Motor neuron (in vitro differentiated cells): ENCODE results near the gene TOMM7. TPM values are rescaled to one million over a fixed set of nuclear protein-coding genes. Genes with fewer than 3 reads are reported as not detected.
"Not testable (repeated sequence)": the region's sequence is repeated elsewhere in the genome, so short reads cannot be mapped to it uniquely, and the experiment has no call there.

ENCODE experiments used
- ATAC-seq, 8 experiments: fragments of 200-7000 bp; cut with Tn5 transposase; replicated peaks in 6 of 8; 2 replicates each; pipeline ENCODE4 v1.8.0; 2021; ENCODE audit warnings: mild to moderate bottlenecking in 8 of 8, moderate library complexity in 8 of 8
- H3K27ac ChIP-seq, 2 donors: fragments of 250-450 bp; sonication (Bioruptor Pico); 2 replicates each; pipeline ENCODE4 v1.9.0; 2021; ENCODE audit warnings: antibody characterized with exemption in 2 of 2, mild to moderate bottlenecking in 2 of 2, moderate library complexity in 1 of 2
- H3K4me1 ChIP-seq, 2 donors: fragments of 250-450 bp; sonication (Bioruptor Pico); replicated peaks in 1 of 2; 2 replicates each; pipeline ENCODE4 v1.6.1; 2021; ENCODE audit warnings: antibody characterized with exemption in 2 of 2, mild to moderate bottlenecking in 2 of 2, moderate library complexity in 1 of 2
- H3K4me3 ChIP-seq, 5 donors: fragments of 250-450 bp; sonication (Bioruptor Pico); 2 replicates each; pipeline ENCODE4 v1.9.0; 2021; ENCODE audit warnings: antibody characterized with exemption in 5 of 5, mild to moderate bottlenecking in 5 of 5, moderate library complexity in 4 of 5
- WGBS, 10 experiments: fragments of 450-650 bp; shearing (Covaris generic); methylation state at CpG; one replicate each; pipeline ENCODE4 v1.0.0; 2022; 5-methylcytosine and 5-hydroxymethylcytosine counted together
- in situ Hi-C, 9 experiments: fragments of 400-800 bp; cut with MboI; loops; one replicate each; pipeline ENCODE4 v1.15.0; 2021; ENCODE audit warnings: low sequenced_read_pairs in 9 of 9, low pct_unique_long_range_greater_than_20kb in 2 of 9; ENCODE audit not compliant: unreplicated experiment in 9 of 9
- total RNA-seq, 8 experiments: library from RNA; unstranded; fragments of 300-600 nt; gene quantifications; 2 replicates each; pipeline versions ENCODE4 v1.2.3 to v1.2.4, GENCODE V29; 2022

Gene TOMM7
- total RNA-seq, 8 experiments from 2014 or later: 153 to 386 (median 246) TPM

DNA sequence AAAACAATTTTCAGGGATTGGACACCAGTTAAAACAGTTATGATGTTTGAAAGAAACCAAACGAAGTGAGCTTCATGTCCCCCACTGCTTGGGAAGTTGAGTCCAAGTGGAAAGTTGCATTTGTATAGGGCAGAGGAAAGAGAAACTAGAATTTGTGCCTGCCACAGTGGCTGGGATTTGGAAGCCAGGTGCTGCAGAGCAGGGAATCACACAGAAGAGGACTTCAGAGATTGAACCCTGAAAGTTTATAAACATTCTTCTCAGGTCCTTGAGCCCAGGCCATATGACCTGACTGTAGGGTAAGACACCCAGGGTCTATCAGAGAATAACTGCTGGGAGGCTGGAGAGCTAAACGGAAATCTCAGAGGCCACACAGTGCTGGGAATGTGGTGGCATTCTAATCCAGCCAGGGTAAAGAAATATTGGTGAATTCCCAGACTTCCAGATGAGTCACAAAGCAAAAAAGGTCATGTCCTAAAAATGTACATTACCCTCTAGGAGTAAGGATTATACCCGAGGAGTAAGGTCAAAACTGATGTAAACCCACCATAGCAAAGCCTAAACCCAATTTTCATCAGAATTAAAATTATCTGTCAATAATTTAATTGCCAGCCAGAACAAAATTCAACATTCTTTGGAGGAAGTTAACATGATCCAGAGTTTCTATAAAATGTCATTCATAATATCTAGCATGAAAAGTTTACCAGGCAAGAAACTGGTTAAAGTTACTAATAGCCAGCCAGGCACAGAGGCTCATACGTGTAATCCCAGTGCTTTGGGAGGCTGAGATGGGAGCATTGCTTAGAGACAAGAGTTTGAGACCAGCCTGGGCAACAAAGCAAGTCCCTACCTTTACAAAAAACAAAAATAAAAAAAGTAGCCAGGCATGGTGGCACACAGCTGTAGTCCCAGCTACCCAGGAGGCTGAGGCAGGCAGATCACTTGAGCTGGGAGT is 31.2 kb downstream of the TOMM7 start:
- ATAC-seq: peak in 2 of 8 experiments; percentile 41 to 47
- in situ Hi-C loops: no loop called here
- WGBS, 10 experiments: 39 to 86% (median 69%) methylated on average over 1 to 4 of the region's 4 CpGs; no CpG with 5 or more reads in 1 of the 10 experiments
- no peak overlapping the region for H3K27ac ChIP-seq
- no peak overlapping the region for H3K4me3 ChIP-seq
- no peaks in the 10 kb centered on the region for H3K4me1 ChIP-seq

DNA sequence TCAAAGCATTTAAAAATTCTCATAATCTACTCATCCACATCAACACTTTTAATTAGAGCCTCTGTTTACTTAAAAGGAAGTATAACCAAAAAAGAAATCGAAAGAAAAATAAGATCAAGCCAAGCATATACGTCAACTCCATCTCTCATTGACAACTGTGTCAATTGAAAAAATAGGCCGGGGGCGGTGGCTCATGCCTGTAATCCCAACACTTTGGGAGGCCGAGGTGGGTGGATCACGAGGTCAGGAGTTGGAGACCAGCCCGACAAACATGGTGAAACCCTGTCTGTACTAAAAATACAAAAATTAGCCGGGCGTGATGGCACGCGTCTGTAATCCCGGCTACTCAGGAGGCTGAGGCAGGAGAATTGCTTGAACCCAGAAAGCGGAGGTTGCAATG is 32.0 kb downstream of the TOMM7 start:
- ATAC-seq, in situ Hi-C loops, H3K4me3 ChIP-seq, H3K27ac ChIP-seq, H3K4me1 ChIP-seq: not testable (repeated sequence)
- 53 to 100% (median 89%) methylated on average over 2 to 10 of the region's 13 CpGs; no CpG with 5 or more reads in 1 of the 10 experiments for WGBS, 10 experiments

DNA sequence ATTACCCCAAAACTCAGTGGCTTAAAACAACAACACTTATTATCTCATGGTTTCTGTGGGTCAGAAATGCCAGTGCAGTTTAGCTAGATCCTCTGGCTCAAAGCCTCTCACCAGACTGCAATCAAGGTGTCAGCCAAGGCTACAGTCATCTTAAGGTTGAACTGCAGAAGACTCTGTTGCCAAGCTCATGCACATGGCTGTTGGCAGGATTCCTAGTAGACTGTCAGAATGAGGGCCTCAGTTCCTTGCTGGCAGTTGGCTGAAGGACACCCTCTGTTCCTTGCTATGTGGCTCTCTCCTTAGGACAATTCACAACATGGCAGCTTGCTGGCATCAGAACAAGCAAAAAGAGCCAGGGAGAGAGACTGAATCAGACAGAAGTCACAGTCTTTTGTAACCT is 34.7 kb downstream of the TOMM7 start:
- no peak for ATAC-seq
- no peak overlapping the region for H3K27ac ChIP-seq
- in situ Hi-C loops: no loop called here
- H3K4me1 ChIP-seq: no peaks in the 10 kb centered on the region
- no peak overlapping the region for H3K4me3 ChIP-seq

DNA sequence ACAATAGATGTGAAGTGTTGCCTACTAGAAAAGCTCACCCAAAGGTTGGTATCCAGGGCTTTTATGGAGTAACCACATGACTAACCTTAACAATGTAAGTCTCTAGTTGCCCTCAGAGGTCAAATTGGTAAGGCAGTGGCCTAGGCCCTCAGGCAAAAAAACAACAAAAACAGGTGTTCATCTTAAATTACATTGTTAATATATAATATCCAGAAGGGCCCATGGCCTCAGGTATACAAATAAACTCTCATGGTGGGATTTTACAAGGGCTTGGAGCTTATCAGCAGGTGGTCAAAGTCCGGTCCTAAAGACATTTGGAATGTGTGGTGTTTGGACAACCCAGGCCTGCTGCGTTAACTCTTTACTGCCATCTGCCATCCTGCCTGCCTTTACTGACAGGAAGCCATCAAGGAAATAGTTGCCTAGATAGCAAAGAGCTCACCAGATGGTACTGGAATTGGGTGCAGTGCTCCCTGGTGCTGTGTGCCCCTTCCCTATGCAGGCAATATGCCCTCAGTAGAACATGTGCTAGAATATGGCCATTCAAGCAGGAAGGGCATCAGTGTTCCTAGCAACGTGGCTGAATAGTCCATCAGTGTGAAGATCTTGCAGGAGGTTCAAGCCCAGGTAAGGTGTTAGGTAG is 36.2 kb downstream of the TOMM7 start:
- H3K4me3 ChIP-seq: no peak overlapping the region
- H3K27ac ChIP-seq: no peak overlapping the region
- H3K4me1 ChIP-seq: no peaks in the 10 kb centered on the region
- 33 to 100% (median 73%) methylated on average over 1 to 3 of the region's 3 CpGs; no CpG with 5 or more reads in 2 of the 10 experiments for WGBS, 10 experiments
- in situ Hi-C loops: no loop called here
- ATAC-seq: no peak

DNA sequence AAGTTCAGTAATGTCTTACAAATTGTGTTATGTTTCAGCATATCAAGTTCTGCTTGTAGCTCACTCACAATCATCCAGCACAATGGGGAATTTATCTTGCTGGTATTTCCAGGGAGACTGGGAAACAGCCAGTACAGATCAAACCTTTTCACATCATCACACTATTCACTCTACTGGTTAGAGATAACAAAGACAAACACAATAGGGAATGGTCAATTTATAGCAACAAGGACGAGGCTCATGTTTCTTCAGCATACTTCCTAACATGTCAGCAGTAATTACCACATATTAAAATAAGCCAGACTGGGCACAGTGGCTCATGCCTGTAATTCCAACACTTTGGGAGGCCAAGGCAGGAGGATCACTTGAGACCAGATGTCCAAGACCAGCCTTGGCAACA is 38.3 kb downstream of the TOMM7 start:
- Histone ChIP-seq H3K4me1 (no peaks in the 10 kb centered on the region), H3K27ac (no peak overlapping the region), H3K4me3 (no peak overlapping the region)
- WGBS, 10 experiments: 30 to 70% (median 49%) methylated on average over 1 of the region's 1 CpG; no CpG with 5 or more reads in 4 of the 10 experiments
- ATAC-seq: no peak
- in situ Hi-C loops: no loop called here

DNA sequence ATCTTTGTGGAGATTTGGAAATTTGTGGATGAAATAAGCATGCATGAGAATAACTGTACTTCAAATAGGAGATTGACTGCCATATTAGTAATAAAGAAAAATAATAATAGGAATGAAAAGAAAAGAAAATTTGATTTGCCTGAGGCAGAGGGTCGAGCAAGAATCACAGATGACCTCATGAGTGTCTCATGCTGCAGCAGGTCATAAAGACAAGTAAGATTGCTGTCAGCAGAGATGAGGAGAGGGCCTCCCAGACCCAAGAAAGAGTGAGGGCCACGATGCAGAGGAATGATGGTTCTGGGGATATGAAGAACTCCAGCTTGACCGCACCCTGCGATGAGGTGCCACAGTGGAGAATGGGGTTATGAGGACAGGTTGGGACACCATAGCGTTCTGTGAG is 39.2 kb downstream of the TOMM7 start:
- WGBS, 10 experiments: 43 to 100% (median 81%) methylated on average over 1 to 4 of the region's 5 CpGs; no CpG with 5 or more reads in 1 of the 10 experiments
- Histone ChIP-seq H3K27ac (no peak overlapping the region), H3K4me1 (no peaks in the 10 kb centered on the region), H3K4me3 (no peak overlapping the region)
- ATAC-seq: peak in 1 of 8 experiments; percentile 45
- in situ Hi-C loops: no loop called here

DNA sequence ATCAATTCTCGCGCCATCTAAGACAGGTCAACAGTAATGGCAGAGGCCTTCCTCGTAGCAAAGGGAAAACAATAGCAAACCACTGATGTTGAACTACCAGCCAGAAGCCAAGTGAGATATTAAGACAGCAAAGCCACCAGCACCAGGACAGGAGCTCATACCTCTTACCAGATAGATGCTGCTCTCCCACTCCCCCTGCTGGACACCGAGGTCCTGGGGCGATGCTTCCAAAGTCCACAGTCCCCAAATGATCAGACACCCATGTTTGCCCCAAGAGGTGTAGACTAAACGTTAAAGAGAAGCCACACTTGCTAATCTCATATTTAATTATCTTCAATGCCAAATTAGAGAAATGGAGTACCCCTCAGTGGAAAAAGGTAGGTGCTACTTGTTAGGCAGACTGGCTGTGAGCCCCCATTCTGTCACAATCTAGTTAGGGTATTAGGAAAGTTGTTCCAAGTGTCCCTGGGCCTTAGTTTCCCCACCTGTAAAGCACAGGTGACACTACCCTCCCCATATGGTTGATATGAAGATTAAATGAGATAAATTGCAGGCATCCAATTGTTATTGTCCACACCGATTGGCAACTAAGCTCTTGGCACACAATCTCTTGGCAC is 39.9 kb downstream of the TOMM7 start:
- Histone ChIP-seq H3K4me3 (no peak overlapping the region), H3K4me1 (no peaks in the 10 kb centered on the region), H3K27ac (no peak overlapping the region)
- ATAC-seq: peak in 3 of 8 experiments; percentile 11 to 75 (median 18)
- WGBS, 10 experiments: 36 to 100% (median 66%) methylated on average over 1 to 7 of the region's 7 CpGs; no CpG with 5 or more reads in 1 of the 10 experiments
- in situ Hi-C loops: no loop called here

DNA sequence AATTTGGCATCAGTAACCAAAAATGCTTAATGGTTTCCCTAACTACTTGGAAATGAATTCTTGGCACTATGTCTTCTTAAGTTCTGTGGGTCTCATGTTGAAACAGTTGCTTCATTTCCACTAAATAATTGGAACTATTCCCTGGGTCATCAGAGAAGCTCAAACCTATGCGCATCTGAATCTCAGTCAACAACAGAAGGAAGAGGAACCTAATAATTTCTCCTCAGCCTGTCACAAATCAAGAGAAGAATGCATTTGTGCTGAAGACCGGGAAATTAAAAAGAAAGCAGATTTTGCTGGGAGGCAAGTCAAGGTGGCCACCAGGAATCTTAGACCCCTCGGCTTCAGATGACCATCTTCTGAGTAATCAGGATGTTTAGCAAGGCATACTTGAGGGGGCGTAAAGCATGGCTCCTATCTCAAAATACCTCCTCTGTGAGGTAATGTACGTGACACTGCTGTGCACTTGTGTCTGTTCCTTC is 41.4 kb downstream of the TOMM7 start:
- WGBS, 10 experiments: 15 to 100% (median 77%) methylated on average over 1 to 5 of the region's 5 CpGs; no CpG with 5 or more reads in 2 of the 10 experiments
- Histone ChIP-seq H3K4me1 (no peaks in the 10 kb centered on the region), H3K27ac (no peak overlapping the region), H3K4me3 (no peak overlapping the region)
- in situ Hi-C loops: no loop called here
- ATAC-seq: peak in 3 of 8 experiments; percentile 32 to 57 (median 57)

DNA sequence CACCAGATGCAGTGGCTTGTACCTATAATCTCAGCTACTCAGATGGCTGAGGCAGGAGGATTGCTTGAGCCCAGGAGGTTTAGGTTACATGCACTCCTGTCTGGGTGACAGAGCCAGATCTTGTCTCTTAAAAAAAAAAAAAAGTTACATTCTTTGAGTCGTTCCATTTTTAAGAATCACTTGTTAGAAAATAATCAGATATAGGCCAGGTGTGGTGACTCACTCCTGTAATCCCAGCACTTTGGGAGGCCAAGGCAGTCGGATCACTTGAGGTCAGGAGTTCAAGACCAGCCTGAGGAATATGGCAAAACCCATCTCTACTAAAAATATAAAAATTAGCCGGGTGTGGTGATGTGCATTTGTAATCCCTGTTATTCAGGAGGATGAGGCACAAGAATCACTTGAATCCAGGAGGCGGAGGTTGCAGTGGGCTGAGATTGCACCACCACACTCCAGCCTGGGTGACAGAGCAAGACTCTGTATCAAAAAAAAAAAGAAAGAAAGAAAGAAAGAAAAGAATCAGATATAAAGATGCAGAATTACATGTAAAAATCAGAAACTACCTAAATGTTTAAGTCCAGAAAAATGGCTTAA is 42.8 kb downstream of the TOMM7 start:
- in situ Hi-C loops, H3K27ac ChIP-seq, H3K4me1 ChIP-seq, H3K4me3 ChIP-seq: not testable (repeated sequence)
- 0 to 100% (median 63%) methylated on average over 1 to 4 of the region's 4 CpGs for WGBS, 10 experiments
- ATAC-seq: peak in 3 of 8 experiments; percentile 64 to 80 (median 68)

DNA sequence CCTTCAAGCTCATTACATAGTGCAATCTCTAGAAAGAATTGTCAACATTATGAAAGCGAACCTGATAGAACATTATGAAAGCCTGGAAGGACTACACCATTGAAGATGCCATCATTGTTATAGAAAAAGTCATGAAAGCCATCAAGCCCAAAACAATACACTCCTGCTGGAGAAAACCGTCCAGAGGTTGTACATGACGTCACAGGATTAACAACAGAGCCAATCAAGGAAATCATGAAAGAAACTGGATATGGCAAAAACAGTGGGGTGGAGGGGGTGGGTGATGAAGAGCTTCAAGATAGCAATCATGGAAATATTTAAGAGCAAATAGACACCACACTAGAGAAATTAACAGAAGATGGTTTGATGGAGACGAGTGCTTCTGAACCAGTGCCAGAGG is 45.7 kb downstream of the TOMM7 start:
- WGBS, 10 experiments: 13 to 100% (median 82%) methylated on average over 1 to 4 of the region's 4 CpGs; no CpG with 5 or more reads in 2 of the 10 experiments
- in situ Hi-C loops: no loop called here
- no peak overlapping the region for H3K27ac ChIP-seq
- no peaks in the 10 kb centered on the region for H3K4me1 ChIP-seq
- ATAC-seq: no peak
- no peak overlapping the region for H3K4me3 ChIP-seq

DNA sequence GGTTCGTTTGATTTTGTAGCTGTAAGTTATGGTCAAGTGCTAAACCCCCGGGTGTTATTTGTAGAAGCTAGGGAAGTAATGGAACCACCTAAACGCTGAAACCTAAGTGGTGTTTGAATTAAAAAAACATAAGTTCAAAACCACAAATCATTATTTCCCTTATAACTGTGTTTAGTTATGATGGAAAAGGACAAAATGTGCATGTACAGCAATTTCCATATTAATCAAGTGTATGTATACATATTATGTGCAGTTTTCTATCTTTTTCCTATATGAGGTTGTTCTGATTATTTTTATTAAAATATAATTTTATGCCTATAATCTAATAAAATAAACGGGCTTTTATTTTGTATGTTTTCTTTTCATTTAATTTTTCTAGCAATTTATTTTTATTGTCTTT is 49.8 kb downstream of the TOMM7 start:
- Histone ChIP-seq H3K4me3 (no peak overlapping the region), H3K27ac (no peak overlapping the region), H3K4me1 (no peaks in the 10 kb centered on the region)
- in situ Hi-C loops: no loop called here
- WGBS, 10 experiments: 19 to 88% (median 71%) methylated on average over 1 to 4 of the region's 4 CpGs
- ATAC-seq: no peak

DNA sequence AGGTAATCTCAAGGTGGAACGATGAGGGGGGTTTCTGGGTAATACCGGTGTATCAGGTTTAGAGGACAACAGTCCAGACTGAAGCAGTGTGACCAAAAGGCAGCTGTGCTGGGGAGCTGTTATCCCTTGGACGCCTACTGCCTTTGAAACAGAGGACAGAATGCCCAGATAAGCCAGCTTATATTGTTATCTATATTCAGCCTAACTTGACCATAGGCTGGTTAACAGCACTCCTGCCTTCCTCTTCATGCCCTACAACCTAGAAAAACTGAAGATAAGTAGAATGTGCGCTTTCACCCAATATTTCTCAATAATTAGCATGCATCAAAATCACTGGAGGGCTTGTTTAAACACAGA is 50.8 kb downstream of the TOMM7 start:
- 60 to 100% (median 76%) methylated on average over 1 to 4 of the region's 4 CpGs; no CpG with 5 or more reads in 2 of the 10 experiments for WGBS, 10 experiments
- Histone ChIP-seq H3K4me3 (no peak overlapping the region), H3K27ac (no peak overlapping the region), H3K4me1 (no peaks in the 10 kb centered on the region)
- no peak for ATAC-seq
- in situ Hi-C loops: no loop called here
